LoVo (cell line): ENCODE results near the gene CAPN2.
"Not testable (repeated sequence)": the region's sequence is repeated elsewhere in the genome, so short reads cannot be mapped to it uniquely, and the experiment has no call there.

Source experiments
- DNase-seq: peaks from one replicate; pipeline ENCODE4 v3.0.0-alpha.2; 2016; ENCODE audit warnings: low spot score

CAPN2 gene

DNA sequence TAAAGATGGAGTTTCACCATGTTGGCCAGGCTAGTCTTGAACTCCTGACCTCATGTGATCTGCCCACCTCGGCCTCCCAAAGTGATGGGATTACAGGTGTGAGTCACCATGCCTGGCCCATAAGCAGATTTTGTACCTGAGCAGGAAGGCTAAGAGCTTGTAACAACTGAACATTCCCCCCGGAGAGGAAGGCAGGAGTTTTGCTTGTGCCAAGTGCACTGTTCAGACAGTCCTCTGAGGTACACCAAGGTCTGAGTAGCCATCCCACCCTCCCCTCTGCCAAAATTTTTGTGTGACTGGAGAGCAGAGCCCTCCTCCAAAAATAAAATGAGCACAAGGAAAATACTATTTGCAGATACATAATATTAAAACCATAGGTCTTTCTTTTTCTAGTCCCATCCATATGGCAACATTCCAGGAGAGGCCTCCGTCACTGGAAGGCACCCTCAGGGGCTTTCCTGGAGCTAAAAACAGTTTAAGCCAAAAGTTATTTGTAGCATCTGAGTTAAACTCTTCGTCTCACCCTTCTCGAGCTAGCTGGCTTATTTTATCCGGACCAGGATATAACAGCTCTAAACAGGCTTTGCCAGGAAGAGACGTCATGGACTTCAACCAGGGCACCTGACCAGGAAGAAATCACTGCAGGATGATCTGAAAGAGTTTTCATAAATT lies 27.2 kb downstream of the CAPN2 start:
- DNase-seq = no peak

DNA sequence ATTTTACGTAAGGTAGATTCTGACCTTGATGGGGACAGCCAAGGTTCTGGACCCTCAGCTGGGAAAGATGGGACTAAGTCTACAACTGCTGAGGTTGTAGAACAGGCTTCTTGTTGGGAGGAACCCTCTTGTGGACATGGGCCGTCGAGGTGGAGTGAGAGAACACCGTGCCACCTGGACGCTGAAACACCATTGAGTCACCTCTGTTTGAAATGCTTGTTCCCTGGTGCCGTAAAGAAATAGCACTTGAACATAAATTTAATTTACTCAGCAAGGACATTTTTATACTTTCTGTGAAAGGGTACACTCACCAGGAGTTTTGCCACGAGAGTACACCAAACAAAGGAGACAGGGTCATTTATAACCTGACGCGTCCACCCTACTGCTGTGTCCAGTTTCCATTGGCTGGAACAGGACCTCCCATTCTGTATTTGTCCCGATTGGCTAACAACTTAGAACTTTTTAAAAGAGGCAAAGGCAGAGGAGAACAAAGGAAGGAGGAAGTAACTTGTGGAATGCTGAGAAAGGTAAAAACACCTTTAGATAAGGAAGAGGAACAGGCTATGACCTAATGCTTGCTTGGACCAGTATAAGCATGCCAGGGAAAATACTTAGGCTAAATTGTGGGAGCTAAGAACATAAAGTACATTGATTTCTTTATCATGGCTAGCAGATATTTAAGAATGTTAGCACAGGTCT lies 27.8 kb downstream of the CAPN2 start:
- not testable (repeated sequence) for DNase-seq

DNA sequence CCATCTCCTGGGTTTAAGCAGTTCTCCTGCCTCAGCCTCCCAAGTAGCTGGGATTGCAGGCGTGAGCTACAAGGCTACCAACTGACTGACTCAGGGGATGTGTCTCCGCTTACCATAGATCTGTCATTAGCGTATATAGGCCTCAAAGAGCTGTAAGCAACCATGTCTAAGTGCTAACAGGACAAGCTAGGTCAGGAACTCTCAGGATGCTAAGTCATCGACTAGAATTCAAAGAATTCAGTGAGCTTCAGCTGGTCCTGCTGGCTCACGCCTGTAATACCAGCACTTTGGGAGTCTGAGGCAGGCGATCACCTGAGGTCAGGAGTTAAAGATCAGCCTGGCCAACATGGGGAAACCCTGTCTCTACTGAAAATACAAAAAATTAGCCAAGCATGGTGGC lies 29.5 kb downstream of the CAPN2 start:
- DNase-seq = no peak

DNA sequence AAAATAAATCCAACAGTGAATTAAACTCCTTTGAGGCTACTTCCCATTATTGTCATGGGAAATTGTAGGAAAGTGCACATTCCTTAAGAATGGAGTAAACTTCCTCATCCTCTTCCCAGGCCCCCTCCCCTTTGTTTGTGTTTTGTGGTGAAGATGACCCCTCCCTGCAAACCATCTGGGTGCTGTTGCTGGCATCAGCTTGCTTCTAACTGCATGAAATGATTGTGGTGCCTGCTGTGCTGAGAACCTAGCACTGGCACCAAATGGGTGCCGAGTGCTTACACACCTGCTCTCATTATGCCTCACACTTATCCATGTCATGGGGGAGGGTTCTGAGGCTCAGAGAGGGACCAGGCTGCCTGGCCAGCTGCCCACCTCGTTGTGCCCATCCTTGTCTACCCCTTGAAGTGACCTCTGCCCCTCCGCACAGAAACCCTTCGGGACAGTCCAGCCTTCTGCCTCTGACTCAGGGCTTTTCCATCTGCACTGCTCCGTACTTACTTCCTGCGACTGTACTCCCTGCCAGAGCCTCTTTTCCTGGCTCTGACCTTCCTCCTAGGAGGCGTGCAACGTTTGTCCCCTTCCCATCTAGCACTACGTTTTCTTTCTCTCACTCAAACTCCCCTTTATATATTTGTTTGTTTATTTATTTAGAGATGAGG lies 30.6 kb downstream of the CAPN2 start:
- no peak for DNase-seq

DNA sequence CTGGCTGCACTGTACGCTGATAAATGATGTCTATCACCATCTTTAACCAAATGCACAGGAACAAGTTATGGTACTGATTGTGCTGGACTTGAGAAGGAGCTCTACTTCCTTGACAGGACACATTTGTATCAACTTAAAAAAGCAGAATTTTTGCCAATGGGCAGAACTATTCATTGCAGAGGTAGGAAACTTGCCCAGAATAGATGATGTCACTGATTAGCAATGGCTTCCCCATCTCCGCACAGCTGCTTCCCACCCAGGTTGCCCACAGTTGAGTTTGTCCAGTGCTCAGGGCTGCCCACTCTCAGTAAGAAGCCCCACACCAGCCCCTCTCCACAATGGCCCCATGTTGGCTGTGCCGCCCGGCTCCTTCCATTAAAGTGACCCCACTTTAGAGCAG lies 33.4 kb downstream of the CAPN2 start:
- DNase-seq = no peak

DNA sequence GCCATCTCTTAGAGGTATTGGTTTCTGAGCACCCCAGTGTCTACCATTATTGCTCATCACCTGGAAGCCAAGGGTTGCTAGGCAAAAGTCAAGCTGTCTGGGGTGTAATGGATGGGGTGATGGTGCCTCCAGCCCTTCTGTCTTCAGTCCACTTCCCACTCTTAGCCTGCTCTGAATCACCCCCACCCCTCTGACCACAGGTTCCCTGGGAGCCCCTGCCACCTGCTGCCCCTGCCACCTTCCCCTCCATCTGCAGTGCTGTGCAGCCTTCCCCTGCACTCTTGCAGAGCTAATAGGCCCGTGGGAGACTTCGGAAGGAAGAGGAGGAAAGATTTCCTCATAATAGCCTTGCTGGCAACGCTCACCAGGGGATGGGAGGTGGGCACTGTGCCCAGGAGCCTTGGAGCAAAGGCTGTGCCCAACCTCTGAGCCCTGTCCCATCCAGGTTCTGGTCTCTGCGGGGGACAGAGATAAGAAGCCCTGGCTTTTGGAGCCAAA lies 35.5 kb downstream of the CAPN2 start:
- no peak for DNase-seq

DNA sequence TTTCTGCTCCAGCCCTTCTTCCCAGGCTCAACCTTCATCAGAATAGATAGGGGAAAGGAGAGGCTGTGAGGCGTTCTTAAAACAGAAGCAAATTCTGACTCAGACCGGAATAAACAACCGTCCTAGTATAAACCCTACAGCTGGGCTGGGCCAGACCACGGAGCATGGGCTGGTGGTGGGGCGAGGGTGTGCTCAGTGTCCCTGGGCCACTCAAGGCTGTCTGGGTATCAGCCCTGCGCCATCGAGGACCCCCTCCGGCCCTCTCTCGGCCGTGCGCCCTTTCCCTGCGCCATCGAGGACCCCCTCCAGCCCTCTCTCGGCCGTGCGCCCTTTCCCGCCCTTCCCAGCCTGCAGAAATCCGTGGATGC lies 36.0 kb downstream of the CAPN2 start:
- DNase-seq = no peak

DNA sequence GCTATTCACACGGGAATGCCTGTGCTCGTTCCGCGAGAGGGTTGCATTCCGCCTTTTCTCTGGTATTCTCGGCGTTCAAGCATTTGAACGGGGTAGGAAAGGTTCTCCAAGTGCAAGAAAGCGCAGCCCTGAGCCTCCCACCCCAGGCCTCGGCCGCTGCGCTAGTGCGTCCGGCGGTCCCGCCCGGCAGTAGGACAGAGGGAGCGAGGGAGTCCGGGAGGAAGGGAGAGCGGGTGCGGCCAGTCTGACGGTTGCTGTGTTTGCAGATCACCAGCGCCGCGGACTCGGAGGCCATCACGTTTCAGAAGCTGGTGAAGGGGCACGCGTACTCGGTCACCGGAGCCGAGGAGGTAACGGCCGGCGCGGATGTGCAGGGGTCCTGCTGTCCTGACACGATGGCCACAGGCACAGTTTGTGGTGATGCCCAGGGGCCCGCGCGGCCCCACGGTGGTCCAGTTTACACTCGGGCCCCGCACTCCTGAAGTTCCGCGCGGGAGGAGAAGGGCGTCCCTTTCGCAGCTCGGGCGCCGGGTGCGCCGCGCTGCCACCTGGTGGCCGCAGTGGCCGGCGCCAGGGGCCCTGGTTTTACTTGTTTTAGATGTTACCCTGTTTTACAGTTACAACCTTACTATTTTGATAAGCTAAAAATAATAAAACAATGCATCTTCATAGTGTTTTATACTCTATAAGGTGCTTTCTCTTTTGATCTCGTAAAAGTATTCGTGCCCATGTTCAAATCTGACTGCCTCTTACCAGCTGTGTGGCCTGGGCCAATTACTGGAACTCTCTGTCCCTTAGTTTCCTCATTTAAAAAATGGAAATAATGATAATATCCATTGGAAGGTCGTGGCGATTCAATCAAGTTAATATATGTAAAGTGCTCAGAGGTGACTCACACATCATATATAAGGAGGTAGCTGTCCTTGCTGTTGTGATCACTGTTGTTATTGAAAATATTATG lies 36.7 kb downstream of the CAPN2 start:
- no peak for DNase-seq

DNA sequence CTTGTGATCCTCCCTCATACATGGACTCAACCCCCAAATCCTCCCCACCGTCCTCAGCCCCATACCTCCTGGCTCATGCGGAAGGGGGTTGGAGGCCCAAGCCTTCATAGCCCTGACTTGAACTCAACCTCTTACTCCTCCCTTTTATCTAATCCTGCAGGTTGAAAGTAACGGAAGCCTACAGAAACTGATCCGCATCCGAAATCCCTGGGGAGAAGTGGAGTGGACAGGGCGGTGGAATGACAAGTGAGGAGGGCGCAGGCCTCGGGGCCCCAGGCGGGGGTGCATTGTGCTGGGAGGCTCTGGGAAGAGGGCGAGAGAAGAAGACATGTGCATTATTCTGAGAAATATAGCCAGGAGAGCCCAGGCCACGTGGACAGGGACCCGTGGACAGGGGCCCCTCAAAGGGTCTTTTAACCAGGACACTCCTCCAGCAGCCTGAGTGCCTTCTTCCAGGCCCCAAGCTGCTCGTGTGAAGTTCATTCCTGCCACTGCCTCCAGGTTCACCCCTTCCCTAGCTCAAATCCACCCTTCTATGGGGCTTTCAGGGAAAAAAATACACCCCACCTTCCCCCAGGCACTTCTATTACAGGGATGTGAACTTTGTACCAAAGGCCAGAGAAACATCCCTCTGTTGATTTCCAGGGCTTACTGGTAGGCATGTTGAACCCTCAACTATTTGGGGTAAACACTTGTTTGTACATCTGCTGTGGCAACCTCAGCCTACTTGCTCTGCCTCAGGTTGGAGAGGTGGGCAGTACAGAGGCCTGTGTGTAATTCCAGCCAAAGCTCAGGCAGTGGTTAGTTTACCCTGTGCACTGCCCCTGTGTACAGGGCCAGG lies 38.6 kb downstream of the CAPN2 start:
- no peak for DNase-seq

DNA sequence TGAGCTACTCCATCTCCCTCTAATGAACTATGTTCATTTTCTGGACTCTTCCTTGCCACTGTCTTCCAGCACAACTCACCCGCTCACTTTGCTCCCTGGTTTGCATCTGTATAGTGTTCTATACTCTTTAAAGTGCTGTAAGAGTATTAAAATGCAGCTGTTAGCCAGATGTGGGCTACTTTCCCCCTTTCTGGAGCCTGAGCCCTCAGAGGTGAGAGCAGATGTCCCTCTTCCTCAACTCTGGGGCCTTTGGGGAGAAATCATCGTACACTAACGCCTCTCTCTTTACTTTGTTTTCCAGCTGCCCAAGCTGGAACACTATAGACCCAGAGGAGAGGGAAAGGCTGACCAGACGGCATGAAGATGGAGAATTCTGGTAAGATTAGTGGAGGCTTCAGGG lies 39.4 kb downstream of the CAPN2 start:
- DNase-seq = no peak

DNA sequence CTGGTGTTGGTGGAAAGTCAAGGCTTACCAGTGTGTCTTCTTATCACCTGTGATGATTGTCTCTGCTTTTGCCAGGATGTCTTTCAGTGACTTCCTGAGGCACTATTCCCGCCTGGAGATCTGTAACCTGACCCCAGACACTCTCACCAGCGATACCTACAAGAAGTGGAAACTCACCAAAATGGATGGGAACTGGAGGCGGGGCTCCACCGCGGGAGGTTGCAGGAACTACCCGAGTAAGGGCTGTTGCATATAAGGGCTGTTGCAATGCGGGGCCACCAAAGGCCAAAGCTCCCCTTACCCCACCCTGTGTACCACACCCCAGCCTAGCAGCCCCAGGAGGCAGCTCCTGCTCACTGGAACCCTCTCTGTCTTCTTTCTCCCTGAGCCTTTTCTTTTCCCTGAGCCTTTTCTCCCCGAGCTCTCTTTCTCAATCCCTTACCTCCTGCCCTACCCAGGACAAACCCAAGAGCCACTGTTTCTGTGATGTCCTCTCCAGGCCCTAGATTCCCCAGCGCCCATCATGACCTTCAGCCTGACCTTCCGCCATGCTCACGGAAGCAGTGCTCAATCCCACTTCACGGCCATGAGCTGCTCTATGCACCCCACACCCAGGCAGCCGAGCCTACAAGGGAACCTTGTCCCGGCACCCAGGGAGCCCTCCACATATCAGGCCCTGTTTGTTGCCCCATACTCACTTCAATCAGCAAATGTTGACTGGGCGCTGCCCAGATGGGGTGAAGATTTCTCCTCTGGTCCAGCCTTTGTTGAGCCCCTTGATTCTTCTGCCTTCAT lies 40.6 kb downstream of the CAPN2 start:
- no peak for DNase-seq

DNA sequence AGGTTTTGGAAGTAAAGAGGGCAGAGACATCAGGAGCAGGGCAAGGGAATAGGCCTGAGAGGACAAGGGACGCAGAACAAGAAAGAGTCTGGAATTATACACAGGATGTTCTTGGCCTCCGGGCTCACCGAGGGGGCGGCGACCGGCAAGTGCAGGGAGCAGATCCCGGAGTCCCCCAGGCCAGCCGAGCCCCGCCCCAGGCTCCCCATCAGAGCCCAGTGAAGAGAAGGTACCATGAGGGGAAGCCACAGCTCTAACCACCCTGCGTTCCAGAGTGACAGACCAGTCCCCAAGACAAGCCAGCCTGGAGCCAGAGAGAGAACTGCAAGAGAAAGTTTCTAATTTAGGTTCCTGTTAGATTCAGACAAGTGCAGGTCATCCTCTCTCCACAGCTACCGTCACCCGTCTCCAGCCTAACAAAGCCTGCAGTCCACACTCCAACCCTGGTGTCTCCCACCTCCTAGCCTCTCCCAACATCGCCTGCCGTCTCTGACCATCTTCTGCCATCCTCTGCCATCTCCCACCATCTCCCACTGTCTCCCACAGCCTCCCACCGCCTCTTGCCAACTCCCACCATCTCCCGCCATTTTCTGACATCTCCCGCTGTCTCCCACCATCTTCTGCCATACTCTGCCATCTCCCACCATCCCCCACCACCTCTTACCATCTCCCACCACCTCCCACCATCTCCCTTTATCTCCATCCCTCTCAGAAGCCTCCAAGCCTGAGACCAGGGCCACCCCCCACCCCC lies 42.5 kb downstream of the CAPN2 start:
- no peak for DNase-seq

DNA sequence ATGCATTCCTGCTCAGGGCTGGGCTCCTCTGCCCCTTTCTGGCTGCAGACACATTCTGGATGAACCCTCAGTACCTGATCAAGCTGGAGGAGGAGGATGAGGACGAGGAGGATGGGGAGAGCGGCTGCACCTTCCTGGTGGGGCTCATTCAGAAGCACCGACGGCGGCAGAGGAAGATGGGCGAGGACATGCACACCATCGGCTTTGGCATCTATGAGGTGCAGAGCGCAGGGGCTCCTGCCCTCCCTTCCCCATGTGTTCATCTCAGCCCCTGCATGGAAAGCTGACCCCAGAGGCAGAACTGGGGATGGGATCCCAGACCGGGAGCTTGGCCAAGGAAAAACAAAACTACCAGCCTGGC lies 43.1 kb downstream of the CAPN2 start:
- DNase-seq = no peak

DNA sequence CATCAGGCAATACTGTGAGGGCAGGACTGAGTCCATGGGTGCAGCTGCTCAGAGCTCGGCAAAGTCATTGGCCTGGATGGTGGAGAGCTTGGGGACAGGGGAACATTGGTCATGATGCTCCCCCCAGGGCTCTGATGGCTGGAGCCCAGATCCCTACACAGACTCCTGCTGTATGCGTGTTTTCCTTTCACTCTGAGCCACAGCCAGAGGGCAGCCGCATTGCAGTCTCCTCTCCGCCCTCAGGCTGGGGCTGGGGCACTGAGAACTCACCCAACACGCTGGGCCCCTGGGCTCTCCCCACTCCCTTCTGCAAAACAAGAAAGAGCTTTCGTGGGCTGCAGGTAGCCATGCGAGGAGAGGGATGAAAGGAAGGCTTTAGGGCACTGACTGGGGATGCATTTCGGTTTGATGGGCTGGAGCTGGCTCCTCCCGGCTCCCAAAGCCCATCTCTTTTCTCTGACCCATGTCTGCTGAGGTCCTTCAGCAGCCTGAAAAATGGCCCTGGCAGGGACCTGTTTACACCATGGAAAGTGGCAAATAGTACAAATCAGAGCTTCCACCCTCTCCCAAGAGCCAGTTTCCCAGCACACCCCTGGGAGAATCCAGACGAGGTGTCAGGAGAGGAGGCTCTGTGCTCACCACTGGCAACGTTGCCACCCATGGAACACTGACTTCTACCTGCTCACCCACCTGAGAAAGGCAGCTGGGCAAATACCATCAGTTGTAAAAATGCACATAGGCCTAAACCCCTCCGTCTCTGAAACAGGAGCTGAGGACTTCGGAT lies 43.8 kb downstream of the CAPN2 start:
- DNase-seq = no peak

DNA sequence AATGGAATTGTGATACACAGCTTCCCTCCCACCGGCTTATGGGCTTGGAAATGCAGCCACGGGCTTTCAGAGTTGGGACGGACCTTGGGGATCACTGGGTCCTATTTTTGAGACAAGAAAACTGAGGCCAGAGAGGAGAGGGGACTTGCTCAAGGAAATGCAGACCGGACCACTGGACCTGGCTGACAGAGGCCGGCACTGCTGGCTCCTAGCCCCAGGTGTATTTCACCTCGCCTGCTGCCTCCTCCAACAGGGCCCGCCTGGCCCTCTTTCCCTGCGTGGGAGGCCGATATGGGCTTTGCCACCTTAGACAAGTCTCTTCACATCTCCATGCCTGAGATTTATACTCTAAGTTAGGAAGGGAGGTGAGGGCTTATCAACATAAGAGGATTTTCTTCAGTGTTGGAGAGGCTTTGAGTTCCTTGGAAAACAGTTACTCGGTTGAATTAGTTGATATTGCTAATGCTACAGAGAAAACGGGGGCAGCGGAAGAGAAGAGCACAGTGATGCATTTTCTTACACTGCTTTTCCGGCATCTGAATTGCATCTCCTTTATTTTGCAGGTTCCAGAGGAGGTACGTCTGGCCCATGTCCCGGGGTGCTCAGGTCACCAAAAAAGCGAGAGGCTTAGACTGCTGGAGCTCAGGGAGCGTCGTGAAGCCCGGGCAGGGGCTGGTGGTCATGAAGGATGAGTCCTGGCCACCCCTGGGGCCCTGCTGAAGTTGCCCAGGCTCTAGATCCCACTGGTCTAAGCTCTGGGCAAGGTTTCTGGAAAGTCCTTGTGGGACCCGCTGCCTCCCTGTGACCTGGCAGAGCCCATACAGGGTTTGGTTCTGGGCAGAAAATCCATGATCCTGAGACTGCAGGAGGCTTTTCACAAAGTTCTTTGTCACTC lies 44.7 kb downstream of the CAPN2 start:
- no peak for DNase-seq

DNA sequence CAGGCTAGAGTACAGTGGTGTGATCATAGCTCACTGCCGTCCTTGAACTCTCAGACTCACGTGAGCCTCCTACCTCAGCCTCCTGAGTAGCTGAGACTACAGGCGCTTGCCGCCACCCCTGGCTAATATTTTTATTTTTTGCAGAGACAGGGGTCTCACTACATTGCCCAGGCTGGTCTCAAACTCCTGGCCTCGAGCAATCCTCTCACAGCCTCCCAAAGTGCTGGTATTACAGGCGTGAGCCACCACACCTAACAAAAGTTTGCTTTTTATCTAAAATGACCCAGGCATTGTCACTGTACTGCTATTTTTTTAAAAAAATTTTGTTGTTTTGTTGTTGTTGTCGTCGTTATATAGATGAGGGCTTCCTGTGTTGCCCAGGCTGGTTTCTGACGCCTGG lies 46.4 kb downstream of the CAPN2 start:
- no peak for DNase-seq

DNA sequence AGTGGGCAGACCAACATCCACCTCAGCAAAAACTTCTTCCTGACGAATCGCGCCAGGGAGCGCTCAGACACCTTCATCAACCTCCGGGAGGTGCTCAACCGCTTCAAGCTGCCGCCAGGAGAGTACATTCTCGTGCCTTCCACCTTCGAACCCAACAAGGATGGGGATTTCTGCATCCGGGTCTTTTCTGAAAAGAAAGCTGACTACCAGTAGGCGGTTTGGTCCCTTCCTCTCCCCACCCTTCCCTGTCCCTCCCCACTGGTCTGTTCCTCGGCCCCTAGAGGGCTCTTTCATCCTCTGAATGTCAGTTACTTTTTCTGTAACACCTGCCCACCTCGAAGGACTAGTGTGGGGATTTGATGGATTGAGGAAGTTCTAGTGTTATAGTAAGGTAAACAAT lies 46.9 kb downstream of the CAPN2 start:
- no peak for DNase-seq

DNA sequence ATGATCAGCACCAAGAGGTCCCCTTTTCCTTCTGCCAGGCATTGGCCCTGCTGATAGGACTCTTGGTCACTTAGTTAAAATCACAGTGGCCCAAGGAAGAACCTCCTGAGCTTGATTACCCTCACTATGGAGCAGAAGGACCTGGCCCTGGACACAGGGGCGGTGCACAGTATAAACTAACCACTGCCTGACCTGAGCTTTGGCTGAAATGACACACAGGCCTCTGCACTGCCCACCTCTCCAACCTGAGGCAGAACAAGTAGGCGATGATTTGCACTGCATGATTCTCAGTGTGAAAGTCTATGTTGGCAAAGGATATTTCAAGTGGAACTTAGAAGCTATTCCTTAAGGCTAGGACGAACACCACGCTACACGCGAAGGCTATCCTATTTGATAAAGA lies 48.5 kb downstream of the CAPN2 start:
- DNase-seq = no peak
